Hematopoietic multipotent progenitor cell treated with erythropoietin and hydrocortisone succinate and interleukin-3 and kit ligand, for 8 days (in vitro differentiated cells): ENCODE data around the gene GMPR2.
A peak's percentile ranks its signal among the peaks of the same experiment; 100 is the strongest.
"Not testable (repeated sequence)": the region's sequence is repeated elsewhere in the genome, so short reads cannot be mapped to it uniquely, and the experiment has no call there.

Experiments used
- DNase-seq: peaks from one replicate; pipeline ENCODE4 v3.0.0-alpha.2; 2015

Gene GMPR2

DNA sequence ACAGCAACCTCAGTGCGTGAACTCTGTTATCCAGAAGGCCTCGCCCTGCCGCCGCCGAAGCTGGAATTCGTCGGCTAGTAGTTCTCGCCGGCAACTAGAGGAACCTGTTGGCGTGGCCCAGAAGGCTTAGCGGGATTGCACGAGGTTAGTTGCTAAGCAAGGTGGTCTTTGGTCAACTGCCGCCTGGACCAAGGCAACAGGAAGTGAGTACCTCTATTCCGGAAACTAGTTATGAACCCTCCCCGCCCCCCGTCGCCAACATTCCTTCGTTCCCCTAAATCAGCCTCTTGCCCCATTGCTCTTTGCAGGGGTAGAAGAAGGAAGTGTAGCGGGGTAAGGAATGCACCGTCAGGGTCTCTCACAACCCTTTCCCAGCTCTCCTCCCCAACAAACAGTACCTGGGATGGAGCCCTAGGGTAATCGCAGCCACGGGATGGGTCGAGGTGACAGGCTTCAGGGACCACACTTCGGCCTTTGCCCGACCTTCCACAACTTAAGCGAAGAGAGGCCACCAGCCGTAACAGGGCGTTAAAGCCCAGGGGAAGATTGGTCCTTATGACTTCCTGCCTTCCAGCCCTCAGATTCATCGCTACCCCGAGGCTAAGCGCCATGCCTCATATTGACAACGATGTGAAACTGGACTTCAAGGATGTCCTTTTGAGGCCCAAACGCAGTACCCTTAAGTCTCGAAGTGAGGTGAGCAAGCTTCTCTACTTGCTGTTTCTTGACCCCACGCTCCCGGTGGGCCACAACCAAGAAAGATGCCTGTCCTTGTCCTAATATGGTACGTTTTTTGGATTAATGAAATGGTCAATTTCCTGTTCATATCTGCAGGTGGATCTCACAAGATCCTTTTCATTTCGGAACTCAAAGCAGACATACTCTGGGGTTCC, at the start of gene GMPR2:
Gene GMPR2, plus strand, starts transcription at position 285 of the 893 bp plus-strand sequence. Its CDS starts 325 bp downstream, at position 610.
- DNase-seq: no peak

DNA sequence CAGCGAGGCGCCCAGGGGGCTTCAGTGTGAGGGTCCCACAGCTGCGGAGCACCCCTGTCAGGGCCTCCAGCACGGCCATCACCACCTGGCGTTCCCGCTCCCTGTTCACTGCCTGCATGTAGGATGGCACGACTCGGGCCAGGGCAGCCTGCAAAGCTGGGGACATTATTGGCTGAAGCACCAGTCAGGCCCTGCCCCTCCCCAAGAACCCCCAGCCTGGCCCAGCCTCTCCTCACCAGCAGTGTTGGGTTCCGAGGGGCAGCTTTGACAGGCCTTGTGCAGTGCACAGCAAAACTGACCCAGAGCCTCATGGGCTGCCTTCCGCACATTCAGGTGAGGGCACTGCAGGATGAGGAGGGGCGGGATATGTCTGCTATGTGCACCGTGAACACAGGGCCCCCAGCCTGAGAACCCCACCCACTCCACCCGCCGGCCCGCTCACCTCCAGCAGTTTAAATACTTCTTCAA, 49.7 kb upstream of the GMPR2 start:
- no peak for DNase-seq

DNA sequence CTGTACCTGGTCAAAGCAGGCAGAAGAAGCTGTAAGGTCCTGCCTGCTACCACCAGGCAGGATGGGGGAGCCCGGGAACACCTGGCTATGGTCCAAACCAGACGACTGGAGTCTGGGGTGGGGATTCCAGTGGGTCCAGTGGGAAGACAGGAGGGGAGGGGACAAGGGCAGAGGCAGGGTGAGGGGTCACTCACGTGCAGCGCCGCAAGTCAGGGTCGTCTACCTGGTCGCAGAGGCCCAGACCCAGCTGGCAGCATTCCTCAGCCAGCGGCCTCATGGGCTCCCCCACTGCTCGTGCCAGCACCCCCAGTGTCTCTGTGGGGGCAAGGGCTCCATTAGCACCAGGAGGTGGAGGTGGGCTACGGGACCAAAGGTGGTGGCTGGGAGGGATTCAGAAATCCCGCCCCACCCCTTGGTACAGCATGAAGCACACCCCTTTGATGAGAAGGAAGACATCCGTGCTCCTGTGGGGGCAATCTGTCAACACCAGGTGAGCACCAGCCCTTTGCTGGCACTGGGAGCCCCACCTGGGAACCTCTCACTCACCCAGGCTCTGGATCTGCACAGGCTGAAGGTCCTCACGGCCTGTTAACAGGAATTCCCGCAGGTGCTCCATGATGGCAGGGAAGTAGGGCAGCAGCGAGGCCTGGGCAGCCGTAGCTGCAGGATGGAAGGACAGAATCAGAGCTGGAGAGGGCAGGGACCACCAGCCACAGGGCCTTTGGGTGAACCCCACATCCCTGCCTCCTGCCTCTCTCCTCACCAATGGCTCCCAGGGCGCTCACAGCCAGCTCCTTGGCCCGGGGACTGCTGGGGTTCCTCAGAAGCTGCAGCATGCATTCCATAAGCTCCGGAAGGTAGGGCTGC, 48.4 kb upstream of the GMPR2 start:
- DNase-seq: no peak

DNA sequence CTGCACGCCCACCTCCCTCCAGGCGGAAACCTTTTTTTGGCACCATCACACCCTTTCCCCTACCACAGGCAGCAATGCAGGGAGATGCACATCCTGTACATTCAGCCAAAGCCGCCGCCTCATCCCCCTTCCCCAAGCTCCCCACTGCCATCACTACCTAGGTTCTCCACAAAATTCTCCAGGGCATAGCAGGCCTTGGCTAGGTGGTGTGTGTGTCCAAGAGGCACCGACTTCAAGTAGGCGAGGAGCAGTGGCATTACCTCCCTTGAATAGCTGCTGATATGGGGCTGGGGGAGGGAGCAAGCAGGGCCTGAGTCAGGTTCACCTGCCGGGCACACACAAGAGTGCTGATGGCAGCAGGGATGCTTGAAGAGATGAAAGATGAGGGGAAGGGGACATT, 47.7 kb upstream of the GMPR2 start:
- DNase-seq: no peak

DNA sequence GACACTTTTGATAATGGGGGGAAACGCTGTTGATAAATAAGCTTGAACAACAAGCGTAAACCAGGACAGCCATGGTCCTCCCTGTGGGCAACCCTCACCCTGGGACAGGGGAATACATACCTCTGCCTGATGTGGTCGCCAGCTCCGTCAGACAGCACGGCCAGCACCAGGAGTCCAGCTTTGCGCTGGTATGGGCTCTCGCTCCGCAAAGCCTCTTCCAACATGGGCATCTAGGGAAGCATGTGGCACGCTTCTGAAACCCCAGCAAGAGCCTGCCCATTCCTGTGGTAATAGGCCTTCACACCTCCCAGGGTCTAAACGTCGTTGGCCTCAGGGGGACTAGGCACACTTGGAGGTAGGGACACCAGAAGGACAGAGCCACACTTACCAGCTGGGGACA, 47.0 kb upstream of the GMPR2 start:
- DNase-seq: no peak

DNA sequence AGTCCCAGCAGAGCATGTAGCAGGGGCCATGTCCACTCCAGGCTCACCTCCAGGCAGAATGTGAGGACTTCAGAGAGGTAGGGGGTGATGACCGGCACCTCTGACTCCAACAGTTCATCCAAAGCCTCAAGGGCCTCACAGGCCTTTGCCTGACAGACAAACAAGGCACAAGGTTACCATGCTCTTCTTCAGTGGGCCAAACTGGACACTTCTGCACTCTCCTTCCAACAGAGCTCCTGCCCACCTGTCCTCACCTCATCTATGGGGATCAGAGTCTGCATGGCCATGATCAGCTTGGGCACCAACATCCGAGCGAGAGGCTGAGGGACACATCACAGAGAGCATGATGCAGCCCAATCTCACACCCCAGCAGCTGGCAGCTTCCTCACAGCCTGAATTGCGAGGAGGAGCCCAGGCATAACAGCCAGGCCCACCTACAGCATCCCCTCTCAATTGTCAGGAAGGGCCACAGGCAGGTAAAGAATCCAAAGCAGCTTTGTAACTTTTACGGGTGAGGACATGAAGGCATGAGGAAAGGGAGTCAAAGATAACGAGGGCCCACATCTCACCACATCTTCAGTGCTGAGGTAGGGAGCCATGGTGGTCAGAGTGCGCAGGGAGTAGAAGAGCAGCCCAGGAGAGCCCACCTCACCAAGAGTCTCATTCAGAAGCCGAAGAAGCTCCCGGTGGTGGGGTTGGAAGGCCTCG, 45.7 kb upstream of the GMPR2 start:
- DNase-seq: no peak

DNA sequence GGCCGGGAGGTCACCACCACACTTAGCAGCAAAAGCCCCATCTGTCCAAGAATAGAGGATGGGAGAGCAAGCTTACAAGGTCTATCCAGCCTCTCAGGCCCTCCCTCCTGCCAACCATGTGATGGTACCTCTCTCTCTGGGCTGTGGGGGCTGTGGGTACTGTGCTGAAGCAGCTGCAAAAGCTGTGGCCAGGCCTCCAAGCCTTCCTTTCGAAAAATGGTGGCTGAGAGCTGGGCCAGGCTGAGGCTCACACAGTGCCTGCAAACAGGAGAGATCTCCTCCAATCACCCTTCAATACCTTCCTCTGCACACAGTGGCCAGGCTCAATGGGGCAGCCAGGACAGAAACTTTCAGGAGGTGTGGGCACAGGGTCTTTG, 45.2 kb upstream of the GMPR2 start:
- DNase-seq: no peak

DNA sequence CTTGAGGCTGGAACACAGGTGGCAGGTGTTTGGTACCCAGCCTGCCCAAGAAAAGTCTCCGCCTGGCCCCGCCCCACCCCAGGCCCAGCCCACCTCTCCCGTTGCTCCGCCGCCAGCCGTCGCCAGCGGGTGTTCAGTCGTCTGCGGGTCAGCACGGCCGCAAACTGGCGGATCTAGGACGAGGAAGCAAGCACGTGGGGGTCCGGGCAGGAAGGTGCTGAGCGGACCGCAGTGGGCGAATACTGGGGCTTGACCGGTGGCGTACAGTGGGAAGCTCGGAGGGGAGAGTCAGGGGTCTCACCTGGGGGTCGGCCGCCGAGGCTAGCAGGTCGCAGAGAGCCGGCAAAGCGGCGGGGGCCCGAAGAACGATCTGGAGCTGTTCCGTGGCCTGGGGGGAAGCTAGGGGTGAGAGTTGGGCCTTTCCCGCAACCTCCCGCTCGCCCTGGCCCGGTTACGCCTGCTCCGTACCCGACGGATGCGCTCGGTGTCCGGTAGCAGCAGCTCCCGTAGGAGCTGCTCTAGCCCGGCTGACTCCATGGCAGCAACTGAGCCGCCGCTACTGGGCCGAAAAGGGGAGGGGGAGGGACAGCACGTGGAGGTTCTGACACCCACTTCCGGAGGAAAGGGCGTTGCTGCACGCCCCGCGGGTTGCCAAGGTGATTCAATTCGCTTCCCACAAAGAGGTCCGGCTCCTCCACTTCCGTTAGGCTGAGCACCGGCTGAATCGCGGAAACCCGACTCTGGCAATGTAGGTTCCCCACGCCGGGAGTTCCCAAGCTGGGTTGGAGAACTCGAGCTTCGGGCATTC, 44.3 kb upstream of the GMPR2 start, which contains the start of gene IPO4:
Gene IPO4, minus strand, starts transcription at position 566 of the 808 bp plus-strand sequence. Its CDS starts 29 bp downstream, at position 537.
- peak; percentile 97 for DNase-seq

DNA sequence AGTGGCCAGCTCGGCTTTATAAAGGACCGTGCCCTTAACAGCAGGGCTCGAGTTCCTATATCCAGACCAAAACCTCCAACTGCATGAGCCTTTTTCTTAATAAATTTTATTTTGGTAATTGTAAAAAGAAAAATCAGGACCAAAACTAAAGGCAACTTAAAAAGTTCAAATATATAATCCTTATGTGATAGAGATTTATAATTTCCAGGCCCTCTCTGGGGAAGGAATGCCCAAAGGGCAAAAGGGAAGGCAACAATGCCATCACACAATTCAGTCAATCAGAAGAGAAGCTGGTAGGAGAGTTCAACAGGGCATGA, 43.7 kb upstream of the GMPR2 start:
- DNase-seq: no peak

DNA sequence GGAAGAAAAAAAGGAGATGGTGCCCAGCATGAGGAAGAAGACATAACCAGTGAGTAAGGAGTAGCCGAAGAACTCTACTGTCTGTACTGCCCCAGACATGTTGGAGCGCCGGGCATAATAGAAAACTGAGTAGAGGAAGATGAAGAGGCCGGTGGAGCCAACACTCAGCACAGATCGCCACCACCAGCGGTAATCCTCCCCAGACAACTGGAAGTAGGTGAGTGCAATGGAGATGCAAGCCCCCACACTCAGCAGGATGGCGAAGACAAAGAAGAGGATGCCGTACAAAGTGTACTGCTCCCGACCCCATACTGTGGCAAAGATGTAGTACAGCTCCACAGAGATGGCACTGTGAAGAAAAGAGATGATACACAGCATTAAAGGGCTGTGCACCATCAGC, 43.3 kb upstream of the GMPR2 start:
- no peak for DNase-seq

DNA sequence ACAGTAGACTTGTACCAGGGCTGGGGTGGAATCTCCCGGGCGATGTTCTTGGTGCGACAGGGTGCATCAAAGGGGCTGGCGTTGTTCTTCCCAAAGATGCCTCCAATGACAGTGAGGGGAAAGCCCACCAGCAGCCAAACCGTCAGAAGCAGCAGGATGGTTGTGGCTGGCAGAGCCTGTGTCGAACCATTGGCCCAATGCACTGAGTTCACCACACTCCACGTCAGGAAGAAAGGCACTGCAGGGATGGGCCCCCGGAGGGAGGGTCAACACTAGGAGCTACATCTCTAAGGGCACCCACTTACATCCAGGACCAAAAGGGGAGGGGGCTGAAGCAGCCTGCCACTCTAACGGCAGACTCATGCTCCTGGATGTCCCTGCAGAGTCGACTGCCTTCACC, 42.3 kb upstream of the GMPR2 start:
- no peak for DNase-seq

DNA sequence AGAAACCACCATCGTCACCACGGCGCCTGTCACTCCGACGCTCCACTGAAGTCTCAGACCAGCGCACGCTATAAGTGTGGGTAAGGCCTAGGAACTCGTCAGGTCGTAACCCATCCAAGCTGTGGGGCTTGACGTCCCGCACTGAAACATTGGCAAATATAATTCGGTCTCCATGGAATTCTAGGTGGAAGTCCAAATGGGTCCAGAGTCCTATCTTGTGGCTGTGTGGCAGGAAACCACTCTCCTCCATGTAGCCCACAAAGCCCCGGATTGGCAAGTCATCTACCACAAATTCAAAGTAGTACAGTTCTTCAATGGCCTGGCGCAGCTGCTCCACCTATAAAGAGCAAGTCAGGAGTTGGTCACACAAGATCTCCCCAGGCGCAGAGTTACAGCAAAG, 39.8 kb upstream of the GMPR2 start:
- no peak for DNase-seq

DNA sequence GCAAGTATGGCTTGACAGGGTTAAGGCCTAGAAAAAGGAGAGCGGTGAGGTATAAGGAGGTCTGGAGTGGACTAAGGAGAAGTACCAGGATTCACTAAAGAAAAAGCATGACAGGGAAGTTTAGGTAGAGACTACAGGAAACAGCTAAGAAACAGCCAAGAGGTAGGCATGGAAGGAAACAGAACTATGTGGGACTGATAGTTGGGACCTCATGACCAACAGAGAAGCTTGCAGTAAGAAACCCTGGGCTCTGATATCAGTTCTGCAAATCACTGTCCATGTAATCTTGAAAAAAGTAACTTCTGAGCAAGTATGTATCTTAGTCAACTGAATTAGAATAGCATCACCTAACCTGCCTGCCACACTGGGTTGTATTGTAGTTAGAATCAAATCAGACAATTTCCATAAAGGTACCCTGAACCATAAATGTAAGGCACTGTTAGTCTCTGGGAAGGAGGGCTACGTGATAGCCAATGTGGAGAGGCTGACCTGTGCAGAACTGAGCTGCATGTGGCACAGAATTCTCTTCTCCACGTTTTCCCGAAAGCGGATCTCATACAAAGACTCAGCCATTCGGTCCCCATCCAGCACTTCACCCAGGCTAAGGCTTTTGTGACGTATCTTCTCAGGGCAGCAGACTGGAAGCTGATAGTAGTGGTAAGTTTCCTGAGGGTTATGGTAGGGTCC, 38.4 kb upstream of the GMPR2 start:
- DNase-seq: no peak

DNA sequence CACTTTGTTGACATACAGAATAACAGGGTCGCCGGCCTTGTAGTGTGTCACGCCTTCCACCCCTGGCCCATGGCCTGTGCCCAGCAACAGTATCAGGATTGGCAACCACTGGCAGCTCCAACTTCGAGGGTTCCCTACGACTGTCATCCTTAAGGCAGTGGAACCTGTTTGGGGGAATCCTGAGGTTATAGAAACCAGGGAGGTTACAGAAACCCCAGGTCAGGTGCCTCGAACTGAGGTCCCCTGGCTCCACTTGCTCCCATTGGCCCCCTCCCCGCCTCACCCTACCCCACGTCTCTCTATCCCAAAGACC, 37.9 kb upstream of the GMPR2 start:
- no peak for DNase-seq

DNA sequence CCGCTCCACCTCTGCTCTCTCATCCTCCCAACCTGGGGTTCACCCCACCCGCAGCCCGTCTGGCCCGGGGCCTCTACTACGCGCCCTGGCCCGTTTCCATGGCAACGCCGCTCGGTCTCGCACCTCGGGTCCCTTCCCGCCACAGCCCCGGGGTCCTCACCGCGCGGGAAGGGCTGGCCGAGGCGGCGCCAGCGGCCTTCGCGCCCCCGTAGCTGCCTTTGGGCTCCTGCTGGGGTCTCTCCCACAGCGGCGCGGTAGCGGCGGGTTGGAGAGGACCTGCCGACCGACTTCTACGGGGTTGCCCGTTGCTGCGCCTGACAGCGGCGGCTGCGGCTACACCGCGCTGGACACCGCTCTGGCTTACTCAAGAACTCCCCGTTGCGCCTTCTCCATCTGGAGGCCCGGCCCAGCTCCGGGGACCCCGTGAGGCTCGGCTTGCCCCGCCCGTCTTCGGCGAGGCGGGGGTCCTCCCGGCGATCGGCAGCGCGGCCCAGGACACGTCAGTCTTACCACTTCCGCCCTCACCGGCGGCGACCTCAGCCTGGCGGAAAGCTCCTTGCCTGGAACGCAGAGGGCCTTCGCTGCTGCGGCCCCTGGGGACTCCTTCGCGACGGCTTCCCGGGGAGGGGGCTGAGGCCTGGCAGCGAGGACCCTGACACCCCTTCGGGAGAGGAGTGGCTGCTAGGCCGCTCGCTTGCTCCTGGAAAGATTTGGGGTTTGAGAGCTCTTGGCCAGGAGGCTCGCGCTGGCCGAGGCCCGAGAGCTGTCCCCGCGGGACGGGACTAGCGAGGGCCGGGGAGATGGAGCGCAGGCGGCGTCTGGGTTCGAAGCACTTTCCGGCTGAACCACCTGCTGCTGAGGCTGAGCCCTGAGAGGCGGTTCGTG, 37.3 kb upstream of the GMPR2 start, which contains the start of gene TM9SF1:
Gene TM9SF1, minus strand, starts transcription at position 256 of the 885 bp plus-strand sequence. CDS start 422 bp downstream, outside the sequence.
- DNase-seq: peak; percentile 86

DNA sequence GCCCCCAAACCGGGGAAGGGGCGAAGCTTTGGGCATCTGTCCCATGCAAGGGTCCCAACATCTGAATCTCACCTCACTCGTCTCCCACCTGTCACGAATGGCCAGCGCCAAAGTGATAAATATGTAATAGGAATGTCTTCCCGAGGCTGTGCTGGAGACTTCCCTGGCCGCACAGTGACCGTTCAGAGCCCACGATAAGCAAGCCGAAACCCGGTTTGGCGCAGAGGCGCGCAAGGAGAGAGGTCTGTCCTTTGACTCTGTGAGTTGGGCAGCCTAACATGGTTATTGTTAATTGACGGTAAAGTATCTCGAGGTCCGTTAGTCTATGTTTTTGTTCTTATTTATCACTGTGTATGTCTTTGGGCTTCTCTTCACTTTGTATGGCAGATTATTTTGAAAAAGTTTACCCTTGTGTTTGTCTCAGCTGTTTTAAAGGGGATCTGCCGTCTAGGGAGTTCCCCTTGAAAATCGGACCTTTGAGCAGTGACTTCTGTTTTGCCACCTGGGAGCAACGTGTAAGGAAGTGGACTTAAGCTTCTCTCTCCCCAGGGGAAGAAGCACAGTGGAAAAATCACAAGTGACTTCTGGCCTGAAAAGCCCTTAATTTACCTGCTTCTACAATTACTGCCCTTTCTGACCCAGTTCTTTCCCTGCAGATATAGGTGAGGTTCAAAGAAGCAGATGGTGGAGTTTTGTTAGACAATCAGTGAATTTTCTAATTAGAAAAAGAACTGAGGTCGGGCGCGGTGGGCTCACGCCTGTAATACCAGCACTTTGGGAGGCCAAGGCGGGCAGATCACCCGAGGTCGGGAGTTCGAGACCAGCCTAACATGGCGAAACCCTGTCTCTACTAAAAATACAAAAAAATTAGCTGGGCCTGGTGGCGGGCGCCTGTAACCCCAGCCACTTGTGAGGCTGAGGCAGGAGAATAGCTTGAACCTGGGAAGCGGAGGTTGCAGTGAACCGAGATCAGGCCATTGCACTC, 36.4 kb upstream of the GMPR2 start:
- DNase-seq: peak; percentile 49

DNA sequence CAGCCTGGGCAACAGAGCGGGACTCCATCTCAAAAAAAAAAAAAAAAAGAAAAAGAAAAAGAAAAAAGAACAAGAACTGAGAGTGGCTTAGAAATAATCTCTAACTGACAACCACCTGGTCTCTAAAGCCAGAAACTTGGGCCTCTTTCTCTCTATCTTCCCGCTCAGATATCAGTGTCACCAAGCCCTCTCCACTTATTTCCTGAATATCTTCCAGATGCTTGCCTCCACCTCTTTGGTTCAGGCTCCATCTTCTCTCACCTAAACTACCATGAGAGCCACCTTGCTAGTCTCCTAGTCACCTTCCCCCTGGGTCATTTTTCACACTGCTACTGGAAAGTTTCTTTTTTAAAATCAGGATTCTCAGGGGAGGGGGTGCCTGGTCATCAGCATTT, 35.7 kb upstream of the GMPR2 start:
- peak; percentile 49 for DNase-seq

DNA sequence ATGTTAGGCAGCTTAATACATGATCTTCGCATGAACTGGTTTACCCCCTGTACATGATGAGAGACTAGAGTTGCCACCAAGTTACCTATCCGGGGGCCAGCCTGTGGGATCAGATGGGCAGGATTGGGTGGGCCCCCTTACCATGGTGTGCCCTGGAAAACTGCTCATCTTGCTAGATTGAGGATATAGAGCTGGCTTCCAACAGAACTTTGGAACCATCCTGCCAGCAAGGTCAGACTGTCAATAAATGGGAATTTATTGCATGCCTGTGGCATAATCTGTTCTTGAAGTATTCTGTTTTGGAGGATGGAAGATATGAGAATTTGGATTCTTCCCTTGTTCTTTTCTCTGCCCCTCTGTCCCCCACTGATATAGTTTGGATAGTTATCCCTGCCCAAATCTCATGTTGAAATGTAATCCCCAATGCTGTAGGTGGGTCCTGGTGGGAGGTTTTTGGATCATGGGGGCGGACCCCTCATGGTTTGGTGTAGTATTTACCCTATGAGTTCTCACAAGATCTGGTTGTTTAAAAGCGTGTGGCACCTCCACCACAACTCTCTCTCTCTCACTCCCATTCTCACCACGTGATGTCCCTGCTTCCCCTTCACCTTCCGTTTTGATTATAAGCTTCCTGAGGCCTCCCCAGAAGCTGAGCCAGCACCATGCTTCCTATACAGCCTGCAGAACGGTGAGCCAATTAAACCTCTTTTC, 33.8 kb upstream of the GMPR2 start:
- no peak for DNase-seq

DNA sequence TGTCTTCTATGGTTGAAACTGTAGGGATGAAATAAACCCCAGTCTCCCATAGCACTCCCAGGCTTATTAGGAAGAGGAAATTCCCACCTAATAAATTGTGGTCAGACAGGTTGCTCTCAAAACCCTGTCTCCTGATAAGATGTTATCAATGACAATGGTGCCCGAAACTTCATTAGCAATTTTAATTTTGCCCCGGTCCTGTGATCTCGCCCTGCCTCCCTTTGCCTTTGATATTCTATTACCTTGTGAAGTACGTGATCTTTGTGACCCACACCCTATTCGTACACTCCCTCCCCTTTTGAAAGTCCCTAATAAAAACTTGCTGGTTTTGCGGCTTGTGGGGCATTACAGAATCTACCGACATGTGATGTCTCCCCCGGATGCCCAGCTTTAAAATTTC, 30.2 kb upstream of the GMPR2 start:
- not testable (repeated sequence) for DNase-seq
